ENCODE measurements around the gene MEX3D.
"Not testable (repeated sequence)": the region's sequence is repeated elsewhere in the genome, so short reads cannot be mapped to it uniquely, and the experiment has no call there.

MEX3D gene

DNA sequence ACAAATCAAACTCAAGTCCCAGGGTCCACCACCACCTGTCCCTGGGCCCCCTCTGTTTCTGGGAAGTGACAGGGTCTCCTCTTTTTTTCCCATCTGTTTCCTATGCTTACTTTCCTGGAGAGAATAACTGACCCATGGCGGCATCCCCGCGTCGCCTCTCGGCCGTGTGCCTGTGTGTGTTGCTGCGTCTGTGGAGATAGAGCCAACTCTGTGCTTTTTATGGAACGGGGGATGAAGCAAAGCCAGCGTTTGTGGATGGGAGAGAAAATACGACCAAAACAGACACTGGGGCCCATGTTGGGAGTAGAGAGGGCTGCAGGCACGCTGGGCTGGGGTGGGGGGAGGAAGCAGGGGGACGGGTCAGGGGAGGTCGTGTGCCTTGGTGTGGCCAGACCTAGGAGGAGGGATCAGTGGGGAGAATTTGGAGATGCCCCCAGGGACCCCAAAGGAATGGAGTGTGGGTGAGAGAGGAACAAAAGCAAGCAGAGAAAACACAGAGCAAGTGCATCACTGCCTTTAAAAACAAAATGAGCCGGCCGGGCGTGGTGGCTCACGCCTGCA is 27.7 kb downstream of the MEX3D start:
- Histone ChIP-seq H4K20me1 (ENCODE audit: insufficient read depth, low read length) (no peaks in the 10 kb centered on the region), H3K4me2 (ENCODE audit: low read length) (no peak overlapping the region), H3K27me3 (ENCODE audit: insufficient read depth, low read length) (peaks cover 18% of the 10 kb centered on the region; the same call in 1 of the 2 replicates), H3K27ac (ENCODE audit: low read depth, low read length, poor library complexity, severe bottlenecking) (no peak overlapping the region), H3K9me3 (ENCODE audit: low read length) (no peaks in the 10 kb centered on the region), H3K9ac (ENCODE audit: low read length) (no peak overlapping the region), H3K79me2 (ENCODE audit: insufficient read depth, low read length) (no peaks in the 10 kb centered on the region), H3K4me3 (ENCODE audit: low read depth, low read length, poor library complexity, severe bottlenecking) (no peak overlapping the region), H3F3A (ENCODE audit: insufficient read depth, low read length) (no peaks in the 10 kb centered on the region), H3K4me1 (ENCODE audit: insufficient read depth, low read length, severe bottlenecking) (no peaks in the 10 kb centered on the region), H2AFZ (ENCODE audit: low read length) (no peak overlapping the region), H3K9me2 (ENCODE audit: low read depth, low read length) (no peaks in the 10 kb centered on the region), H3K36me3 (ENCODE audit: insufficient read depth, low read length) (no peaks in the 10 kb centered on the region; the same call in 1 of the 2 replicates)
- TF ChIP-seq CTCF (IDR thresholded peaks at IDR 0.05; ENCODE audit: low read length) = no peak
- no peak for TF ChIP-seq EZH2 (IDR thresholded peaks at IDR 0.05; ENCODE audit: borderline replicate concordance, low read length)

- H3K27ac ChIP-seq (ENCODE audit: low read depth, low read length, poor library complexity, severe bottlenecking); H4K20me1 ChIP-seq (ENCODE audit: insufficient read depth, low read length); H3K9me2 ChIP-seq (ENCODE audit: low read depth, low read length); H3K9ac ChIP-seq (ENCODE audit: low read length); H3K4me3 ChIP-seq (ENCODE audit: low read depth, low read length, poor library complexity, severe bottlenecking); H3K79me2 ChIP-seq (ENCODE audit: insufficient read depth, low read length); H3K4me1 ChIP-seq (ENCODE audit: insufficient read depth, low read length, severe bottlenecking); H3F3A ChIP-seq (ENCODE audit: insufficient read depth, low read length); H3K36me3 ChIP-seq (ENCODE audit: insufficient read depth, low read length); H3K9me3 ChIP-seq (ENCODE audit: low read length); H3K4me2 ChIP-seq (ENCODE audit: low read length); H2AFZ ChIP-seq (ENCODE audit: low read length): not testable (repeated sequence)
- peaks cover 23% of the 10 kb centered on the region for H3K27me3 ChIP-seq (ENCODE audit: insufficient read depth, low read length)
These were observed 28.4 kb downstream of the MEX3D start for GRCh38 chr19:1539749-1540148.

GRCh38 chr19:1538978-1539377 is 29.1 kb downstream of the MEX3D start:
- no peak overlapping the region for H3K9ac ChIP-seq (ENCODE audit: low read length)

GRCh38 chr19:1535699-1536098 is 32.4 kb downstream of the MEX3D start:
- H3K4me2 ChIP-seq (ENCODE audit: low read length); H4K20me1 ChIP-seq (ENCODE audit: insufficient read depth, low read length); H3K79me2 ChIP-seq (ENCODE audit: insufficient read depth, low read length); H3K9me2 ChIP-seq (ENCODE audit: low read depth, low read length); H3F3A ChIP-seq (ENCODE audit: insufficient read depth, low read length); H2AFZ ChIP-seq (ENCODE audit: low read length); H3K27ac ChIP-seq (ENCODE audit: low read depth, low read length, poor library complexity, severe bottlenecking); H3K9ac ChIP-seq (ENCODE audit: low read length); H3K9me3 ChIP-seq (ENCODE audit: low read length); H3K4me1 ChIP-seq (ENCODE audit: insufficient read depth, low read length, severe bottlenecking); H3K36me3 ChIP-seq (ENCODE audit: insufficient read depth, low read length); H3K4me3 ChIP-seq (ENCODE audit: low read depth, low read length, poor library complexity, severe bottlenecking): not testable (repeated sequence)
- H3K27me3 ChIP-seq (ENCODE audit: insufficient read depth, low read length) = peaks cover 20% of the 10 kb centered on the region

More at GRCh38 chr19:1538978-1539377, 29.1 kb downstream of the MEX3D start:
- H4K20me1 ChIP-seq (ENCODE audit: insufficient read depth, low read length) = no peaks in the 10 kb centered on the region
- TF ChIP-seq EZH2 (IDR thresholded peaks at IDR 0.05; ENCODE audit: borderline replicate concordance, low read length) = no peak
- TF ChIP-seq CTCF (IDR thresholded peaks at IDR 0.05; ENCODE audit: low read length) = no peak
- no peaks in the 10 kb centered on the region; the same call in 1 of the 2 replicates for H3K36me3 ChIP-seq (ENCODE audit: insufficient read depth, low read length)
- no peaks in the 10 kb centered on the region for H3K79me2 ChIP-seq (ENCODE audit: insufficient read depth, low read length)
- no peak overlapping the region for H3K27ac ChIP-seq (ENCODE audit: low read depth, low read length, poor library complexity, severe bottlenecking)
- peaks cover 23% of the 10 kb centered on the region for H3K27me3 ChIP-seq (ENCODE audit: insufficient read depth, low read length)
- no peak overlapping the region for H2AFZ ChIP-seq (ENCODE audit: low read length)
- no peaks in the 10 kb centered on the region for H3K4me1 ChIP-seq (ENCODE audit: insufficient read depth, low read length, severe bottlenecking)
- no peak overlapping the region for H3K4me3 ChIP-seq (ENCODE audit: low read depth, low read length, poor library complexity, severe bottlenecking)
- no peaks in the 10 kb centered on the region for H3F3A ChIP-seq (ENCODE audit: insufficient read depth, low read length)
- H3K9me3 ChIP-seq (ENCODE audit: low read length) = no peaks in the 10 kb centered on the region
- H3K4me2 ChIP-seq (ENCODE audit: low read length) = no peak overlapping the region
- no peaks in the 10 kb centered on the region for H3K9me2 ChIP-seq (ENCODE audit: low read depth, low read length)

Measured in OCI-LY1 (cell line).